ENCODE data around the gene PCLAF.

The PCLAF gene

GRCh38 chr15:64343841-64344240, 37.4 kb downstream of the PCLAF start:
- TF ChIP-seq GATA2 (IDR thresholded peaks at IDR 0.05; ENCODE audit: low read depth, low read length) (no peak), GATA3 (IDR thresholded peaks at IDR 0.05; ENCODE audit: low read depth, low read length) (no peak)

- no peak for TF ChIP-seq GATA3 (IDR thresholded peaks at IDR 0.05; ENCODE audit: low read depth, low read length)
- TF ChIP-seq GATA2 (IDR thresholded peaks at IDR 0.05; ENCODE audit: low read depth, low read length) = no peak
Measured at GRCh38 chr15:64343222-64343621, 38.0 kb downstream of the PCLAF start.

DNA sequence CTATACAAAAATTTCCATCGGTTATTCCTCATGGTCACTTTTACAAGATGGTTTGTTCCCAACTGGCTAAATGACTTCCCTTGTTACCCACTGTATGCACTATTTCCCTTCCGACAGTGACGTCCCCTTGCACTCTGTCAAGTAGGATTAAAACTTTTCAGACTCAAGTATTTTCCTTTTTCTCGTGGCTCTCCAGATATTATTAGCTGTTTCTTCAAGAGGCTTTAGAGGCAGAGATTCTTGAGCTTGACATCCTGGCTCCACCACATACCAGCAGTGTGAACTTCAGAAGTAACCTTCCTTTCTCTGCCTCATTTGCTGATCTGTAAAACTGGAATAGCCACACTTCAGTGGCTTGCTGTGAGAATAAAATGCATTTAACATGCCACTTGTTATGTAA, 39.3 kb downstream of the PCLAF start:
- TF ChIP-seq GATA2 (IDR thresholded peaks at IDR 0.05; ENCODE audit: low read depth, low read length) = no peak
- no peak for TF ChIP-seq GATA3 (IDR thresholded peaks at IDR 0.05; ENCODE audit: low read depth, low read length)

DNA sequence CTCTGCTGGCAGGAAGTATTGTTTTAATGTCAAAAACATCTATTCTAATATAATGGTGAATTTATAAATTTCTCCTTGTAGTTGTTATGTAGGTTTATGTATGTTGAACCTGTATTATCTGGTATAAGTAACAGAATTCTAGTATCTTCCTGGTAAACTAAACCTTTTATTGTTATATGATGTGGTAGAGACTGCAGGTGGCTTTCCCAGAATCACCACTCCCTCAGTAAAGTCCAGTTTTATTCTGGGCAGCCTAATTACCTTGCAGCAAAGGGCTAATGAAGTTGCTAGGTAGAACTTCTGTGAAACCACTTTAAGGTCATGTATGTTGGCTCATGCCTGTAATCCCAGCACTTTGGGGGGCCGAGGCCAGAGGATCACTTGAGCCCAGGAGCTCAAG, 40.9 kb downstream of the PCLAF start:
- TF ChIP-seq GATA2 (IDR thresholded peaks at IDR 0.05; ENCODE audit: low read depth, low read length) = no peak
- TF ChIP-seq GATA3 (IDR thresholded peaks at IDR 0.05; ENCODE audit: low read depth, low read length) = no peak

DNA sequence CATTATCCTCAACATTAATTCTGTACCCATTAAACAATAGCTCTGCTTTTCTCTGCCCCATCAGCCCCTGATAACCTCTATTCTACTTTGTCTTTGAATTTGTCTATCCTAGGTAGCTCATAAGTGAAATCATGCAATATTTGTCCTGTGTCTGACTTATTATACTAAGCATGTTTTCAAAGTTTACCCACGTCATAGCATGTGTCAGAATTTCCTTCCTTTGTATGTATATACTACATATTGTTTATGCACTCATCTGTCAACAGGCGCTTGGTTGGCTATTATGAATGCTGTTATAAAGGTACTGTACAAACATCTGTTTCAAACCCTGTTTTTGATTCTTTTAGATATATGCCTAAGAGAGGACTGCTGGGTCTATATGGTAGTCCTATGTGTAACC, 43.5 kb downstream of the PCLAF start:
- no peak for TF ChIP-seq GATA2 (IDR thresholded peaks at IDR 0.05; ENCODE audit: low read depth, low read length)
- TF ChIP-seq GATA3 (IDR thresholded peaks at IDR 0.05; ENCODE audit: low read depth, low read length) = no peak

DNA sequence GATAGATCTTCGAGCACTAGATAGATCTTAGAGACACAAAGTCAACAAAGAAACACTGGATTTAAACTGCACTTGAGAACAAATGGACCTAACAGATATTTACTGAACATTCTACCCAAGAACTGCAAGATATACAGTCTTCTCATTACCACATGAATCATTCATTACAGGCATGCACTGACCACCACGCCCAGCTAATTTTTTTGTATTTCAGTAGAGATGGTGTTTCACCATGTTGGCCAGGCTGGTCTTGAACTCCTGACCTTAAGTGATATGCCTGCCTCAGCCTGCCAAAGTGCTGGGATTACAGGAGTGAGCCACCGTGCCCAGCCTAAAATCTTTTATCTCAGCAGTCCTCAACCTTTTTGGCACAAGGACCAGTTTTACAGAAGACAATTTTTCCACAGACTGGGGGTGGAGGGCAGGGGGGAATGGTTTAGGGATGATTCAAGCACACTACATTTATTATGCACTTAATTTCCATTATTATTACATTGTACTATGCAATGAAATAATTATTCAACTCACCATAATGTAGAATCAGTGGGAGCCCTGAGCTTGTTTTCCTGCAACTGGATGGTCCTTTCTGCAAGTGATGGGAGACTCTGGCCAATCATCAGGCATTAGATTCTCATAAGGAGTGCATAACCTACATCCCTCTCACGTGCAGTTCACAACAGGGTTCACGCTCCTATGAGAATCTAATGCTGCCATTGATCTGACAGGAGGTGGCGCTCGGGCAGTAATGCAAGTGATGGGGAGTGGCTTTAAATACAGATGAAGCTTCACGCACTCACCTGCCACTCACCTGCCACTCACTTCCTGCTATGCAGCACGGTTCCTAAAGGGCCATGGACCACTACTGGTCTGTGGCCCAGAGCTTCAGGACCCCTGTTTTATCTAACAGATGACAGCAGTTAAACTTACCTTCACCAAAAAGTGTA, 47.0 kb downstream of the PCLAF start:
- TF ChIP-seq GATA3 (IDR thresholded peaks at IDR 0.05; ENCODE audit: low read depth, low read length) (no peak), GATA2 (IDR thresholded peaks at IDR 0.05; ENCODE audit: low read depth, low read length) (no peak)

DNA sequence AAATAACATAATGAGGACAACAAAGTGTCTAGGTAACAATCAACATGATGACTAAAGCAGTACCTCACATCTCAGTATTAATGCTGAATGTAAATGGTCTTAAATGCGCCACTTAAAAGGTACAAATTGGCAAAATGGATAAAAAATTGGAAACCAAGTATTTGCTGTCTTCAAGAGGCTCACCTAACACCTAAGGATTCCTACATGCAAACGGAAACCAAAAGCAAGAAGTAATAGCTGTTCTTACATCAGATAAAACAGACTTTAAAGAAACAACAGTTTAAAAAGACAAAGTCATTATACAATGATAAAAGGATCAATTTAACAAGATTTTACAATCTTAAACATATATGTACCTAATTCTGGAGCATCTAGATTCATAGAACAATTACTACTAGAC, 47.7 kb downstream of the PCLAF start:
- no peak for TF ChIP-seq GATA2 (IDR thresholded peaks at IDR 0.05; ENCODE audit: low read depth, low read length)

DNA sequence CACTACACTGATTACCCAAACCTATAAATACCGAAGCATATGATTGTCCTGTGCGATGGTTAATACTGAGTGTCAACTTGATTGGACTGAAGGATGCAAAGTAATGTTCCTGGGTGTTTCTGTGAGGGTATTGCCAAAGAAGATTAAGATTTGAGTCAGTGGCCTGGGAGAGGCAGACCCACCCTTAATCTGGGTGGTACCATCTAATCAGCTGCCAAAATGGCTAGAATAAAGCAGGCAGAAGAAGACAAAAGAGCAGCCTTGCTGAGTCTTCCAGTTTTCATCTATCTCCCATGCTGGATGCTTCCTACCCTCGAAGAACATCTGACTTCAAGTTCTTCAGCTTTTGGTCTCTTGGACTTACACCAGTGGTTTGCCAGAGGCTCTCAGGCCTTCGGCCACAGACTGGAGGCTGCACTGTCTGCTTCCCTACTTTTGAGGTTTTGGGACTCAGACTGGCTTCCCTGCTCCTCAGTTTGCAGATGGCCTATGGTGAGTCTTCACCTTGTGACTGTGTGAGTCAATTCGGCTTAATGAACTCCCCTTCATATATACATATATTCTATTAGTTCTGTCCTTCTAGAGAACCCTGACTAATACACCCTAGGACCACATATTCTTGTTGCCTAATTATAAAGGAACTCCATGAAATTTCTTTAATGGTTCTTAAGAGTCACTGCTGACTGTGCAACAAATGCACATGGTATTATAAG, 56.9 kb downstream of the PCLAF start:
- no peak for TF ChIP-seq GATA2 (IDR thresholded peaks at IDR 0.05; ENCODE audit: low read depth, low read length)
- TF ChIP-seq GATA3 (IDR thresholded peaks at IDR 0.05; ENCODE audit: low read depth, low read length) = no peak

GRCh38 chr15:64315216-64315615, 66.0 kb downstream of the PCLAF start:
- TF ChIP-seq GATA3 (IDR thresholded peaks at IDR 0.05; ENCODE audit: low read depth, low read length) = no peak

DNA sequence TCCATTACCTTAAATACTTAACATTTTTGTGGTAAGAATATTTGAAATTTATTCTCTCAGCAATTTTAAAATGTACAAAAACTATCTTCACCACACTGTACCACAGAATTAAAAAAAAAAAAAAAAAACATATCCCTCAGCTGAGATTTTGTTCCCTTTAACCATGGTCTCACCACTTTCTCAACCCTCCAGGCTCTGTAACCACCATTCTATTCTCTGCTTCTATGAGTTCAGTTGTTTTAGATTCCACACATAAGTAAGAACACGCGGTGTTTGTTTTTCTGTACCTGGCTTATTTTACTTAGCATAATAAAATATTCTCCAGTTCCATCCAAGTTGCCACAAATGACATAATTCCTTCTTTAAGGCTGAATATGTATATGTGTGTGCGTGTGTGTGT, 66.8 kb downstream of the PCLAF start:
- TF ChIP-seq GATA3 (IDR thresholded peaks at IDR 0.05; ENCODE audit: low read depth, low read length) (no peak), GATA2 (IDR thresholded peaks at IDR 0.05; ENCODE audit: low read depth, low read length) (no peak)
